Cardiac fibroblast (primary cell): ENCODE data around the gene LYSMD2.

Experiments
- DNase-seq, 2 donors: peaks; one replicate each; pipeline versions ENCODE4 v3.0.0 to v3.0.0-alpha.2; 2010; ENCODE audit warnings: low read depth in 2 of 2
- H3K4me3 ChIP-seq, 2 donors: replicated peaks in 1 of 2; 1 replicate in 1 of 2; 2 replicates in 1 of 2; pipeline ENCODE4 v1.5.1; 2011; ENCODE audit warnings: low read depth in 2 of 2, low read length in 2 of 2, mild to moderate bottlenecking in 2 of 2, moderate library complexity in 1 of 2
- CTCF ChIP-seq: IDR thresholded peaks from one replicate; pipeline ENCODE4 v1.5.1; 2011; ENCODE audit warnings: low read depth, mild to moderate bottlenecking, low read length, inconsistent platforms

Gene LYSMD2

GRCh38 chr15:51675234-51675633 is 62.2 kb downstream of the LYSMD2 start:
- DNase-seq = no peak
- no peak for TF ChIP-seq CTCF
- no peak overlapping the region for H3K4me3 ChIP-seq
